Spleen (tissue), 11 donors: ENCODE data around the gene NTRK2. TPM values are rescaled to one million over a fixed set of nuclear protein-coding genes. Genes with fewer than 3 reads are reported as not detected.

Source experiments
- DNase-seq: peaks from one replicate; pipeline ENCODE4 v3.0.0-alpha.2; 2020
- H3K27ac ChIP-seq, 8 donors: fragments of 200-600 bp; sonication (generic) in 7 of 8; 1 replicate in 4 of 8; 2 replicates in 4 of 8; pipeline versions ENCODE4 v1.5.0 to v1.8.0; 2016 to 2021; ENCODE audit warnings: inconsistent platforms in 4 of 8, mild to moderate bottlenecking in 4 of 8, moderate library complexity in 1 of 8
- H3K27me3 ChIP-seq, 7 donors: fragments of 200-600 bp; sonication (generic) in 6 of 7; replicated peaks in 1 of 7; 1 replicate in 4 of 7; 2 replicates in 3 of 7; pipeline versions ENCODE4 v1.5.0 to v1.8.0; 2016 to 2021; ENCODE audit warnings: inconsistent platforms in 3 of 7, mild to moderate bottlenecking in 1 of 7
- H3K36me3 ChIP-seq, 6 donors: fragments of 200-600 bp; sonication (generic) in 5 of 6; 1 replicate in 4 of 6; 2 replicates in 2 of 6; pipeline versions ENCODE4 v1.5.0 to v1.8.0; 2016 to 2021; ENCODE audit warnings: inconsistent platforms in 2 of 6
- H3K4me1 ChIP-seq, 6 donors: fragments of 200-600 bp; sonication (generic) in 5 of 6; 1 replicate in 3 of 6; 2 replicates in 3 of 6; pipeline versions ENCODE4 v1.5.0 to v1.8.0; 2016 to 2021; ENCODE audit warnings: inconsistent platforms in 3 of 6
- H3K4me3 ChIP-seq, 8 donors: fragments of 200-600 bp; sonication (generic) in 7 of 8; 1 replicate in 4 of 8; 2 replicates in 4 of 8; pipeline versions ENCODE4 v1.5.0 to v1.8.0; 2016 to 2021; ENCODE audit warnings: inconsistent platforms in 4 of 8, mild to moderate bottlenecking in 4 of 8, moderate library complexity in 2 of 8
- H3K9me3 ChIP-seq, 8 donors: fragments of 200-600 bp; sonication (generic) in 7 of 8; 1 replicate in 4 of 8; 2 replicates in 4 of 8; pipeline versions ENCODE4 v1.5.0 to v1.8.0; 2016 to 2021; ENCODE audit warnings: inconsistent platforms in 4 of 8
- POLR2A ChIP-seq, 3 donors: fragments of 450-650 bp; IDR thresholded peaks; one replicate each; pipeline ENCODE4 v1.5.1; 2017; ENCODE audit warnings: antibody characterized with exemption in 3 of 3, mild to moderate bottlenecking in 1 of 3
- POLR2AphosphoS5 ChIP-seq, 3 donors: sonication (generic); formaldehyde crosslinking; IDR thresholded peaks; one replicate each; pipeline ENCODE4 v1.5.1; 2017; ENCODE audit warnings: antibody characterized with exemption in 3 of 3
- WGBS, 5 donors: extraction: QIAGEN DNeasy Blood & Tissue Kit in 3 of 5; methylation state at CpG; one replicate each; pipeline versions ENCODE4 v1.1.5 to v1.1.7; 2013 to 2018; 5-methylcytosine and 5-hydroxymethylcytosine counted together
- intact Hi-C: fragments of 100-400 bp; cut with DNase I; formaldehyde crosslinking; loops from one replicate; pipeline ENCODE4 v1.15.0; 2023; ENCODE audit warnings: low total_unique reads
- polyA plus RNA-seq, 3 donors: library from polyadenylated mRNA; stranded (reverse); fragments of 200-250 nt; gene quantifications; one replicate each; pipeline ENCODE4 v1.2.1, GENCODE V29; 2013
- total RNA-seq, 7 donors: library from RNA; depleted of rRNA in 3 of 7; stranded (reverse); fragments of >200 nt in 3 of 7; fragmentation: NEBNext Ultra II Directional in 4 of 7; extraction: Animal tissue kit (Norgen Biotek cat#: 25700) in 4 of 7; gene quantifications; one replicate each; pipeline versions ENCODE4 v1.1.0 to v1.2.1, GENCODE V29; 2016 to 2021
- TF ChIP-seq, protein P1 (sequence below), 11 experiments: fragments of 200-600 bp in 7 of 11; fragments of 450-650 bp in 4 of 11; sonication (generic) in 4 of 11; IDR thresholded peaks in 8 of 11; conservative IDR thresholded peaks in 3 of 11; 1 replicate in 7 of 11; 2 replicates in 4 of 11; pipeline versions ENCODE4 v1.4.0 to v1.8.0; 2016 to 2021; ENCODE audit warnings: antibody characterized with exemption in 11 of 11, inconsistent platforms in 4 of 11, mild to moderate bottlenecking in 1 of 11
- donor health status: healthy with polysubstance abuse.
- donor health status: DM: no; HTN: no; CAD: no; lungs with moderate emphysema.
- donor health status: DM: no; HTN: no; CAD: no.
- donor health status: Bipolar disorder and iron deficiency.
- donor health status: healthy.
- donor health status: DM: no; HTN: no; CAD: no.
- donor health status: DM: yes; HTN: yes; CAD: no.

NTRK2 gene
- total and polyA plus RNA-seq, 10 donors, result 0.63 to 22.7 (median 8.9) TPM

DNA sequence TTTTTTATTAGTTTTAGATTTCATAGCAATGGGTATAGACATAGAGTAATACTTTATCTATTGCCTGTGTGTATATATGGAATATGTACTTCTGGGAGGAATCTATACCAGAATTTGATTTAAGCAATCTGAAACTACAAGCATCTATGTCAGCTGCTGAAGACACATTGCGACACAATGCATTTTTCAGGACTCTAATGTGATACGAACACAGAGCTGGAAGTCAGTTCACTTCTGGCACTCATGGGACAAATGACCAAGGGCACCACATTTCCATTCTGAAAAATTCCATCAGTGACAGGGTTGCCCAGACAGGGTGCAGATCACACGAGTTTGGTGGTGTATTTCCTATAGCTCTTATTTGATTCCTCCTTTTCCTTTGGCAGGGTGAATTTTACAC is 259.5 kb downstream of the NTRK2 start:
- H3K9me3 ChIP-seq, result no peaks in the 10 kb centered on the region
- TF ChIP-seq, protein P1, sequence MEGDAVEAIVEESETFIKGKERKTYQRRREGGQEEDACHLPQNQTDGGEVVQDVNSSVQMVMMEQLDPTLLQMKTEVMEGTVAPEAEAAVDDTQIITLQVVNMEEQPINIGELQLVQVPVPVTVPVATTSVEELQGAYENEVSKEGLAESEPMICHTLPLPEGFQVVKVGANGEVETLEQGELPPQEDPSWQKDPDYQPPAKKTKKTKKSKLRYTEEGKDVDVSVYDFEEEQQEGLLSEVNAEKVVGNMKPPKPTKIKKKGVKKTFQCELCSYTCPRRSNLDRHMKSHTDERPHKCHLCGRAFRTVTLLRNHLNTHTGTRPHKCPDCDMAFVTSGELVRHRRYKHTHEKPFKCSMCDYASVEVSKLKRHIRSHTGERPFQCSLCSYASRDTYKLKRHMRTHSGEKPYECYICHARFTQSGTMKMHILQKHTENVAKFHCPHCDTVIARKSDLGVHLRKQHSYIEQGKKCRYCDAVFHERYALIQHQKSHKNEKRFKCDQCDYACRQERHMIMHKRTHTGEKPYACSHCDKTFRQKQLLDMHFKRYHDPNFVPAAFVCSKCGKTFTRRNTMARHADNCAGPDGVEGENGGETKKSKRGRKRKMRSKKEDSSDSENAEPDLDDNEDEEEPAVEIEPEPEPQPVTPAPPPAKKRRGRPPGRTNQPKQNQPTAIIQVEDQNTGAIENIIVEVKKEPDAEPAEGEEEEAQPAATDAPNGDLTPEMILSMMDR (IDR thresholded peaks at IDR 0.05 in 8 of 11, conservative IDR thresholded peaks at IDR 0.05 in 3 of 11), result no peak
- TF ChIP-seq POLR2A (IDR thresholded peaks at IDR 0.05) (no peak), POLR2AphosphoS5 (IDR thresholded peaks at IDR 0.05) (no peak)
- H3K36me3 ChIP-seq, result no peaks in the 10 kb centered on the region
- DNase-seq, result no peak
- intact Hi-C loops, result no loop called here
- WGBS, 5 donors, result 77 to 93% (median 89%) methylated on average over 3 of the region's 3 CpGs
- no peaks in the 10 kb centered on the region for H3K4me1 ChIP-seq
- H3K27me3 ChIP-seq, result no peaks in the 10 kb centered on the region
- H3K27ac ChIP-seq, result no peak overlapping the region
- H3K4me3 ChIP-seq, result no peak overlapping the region

DNA sequence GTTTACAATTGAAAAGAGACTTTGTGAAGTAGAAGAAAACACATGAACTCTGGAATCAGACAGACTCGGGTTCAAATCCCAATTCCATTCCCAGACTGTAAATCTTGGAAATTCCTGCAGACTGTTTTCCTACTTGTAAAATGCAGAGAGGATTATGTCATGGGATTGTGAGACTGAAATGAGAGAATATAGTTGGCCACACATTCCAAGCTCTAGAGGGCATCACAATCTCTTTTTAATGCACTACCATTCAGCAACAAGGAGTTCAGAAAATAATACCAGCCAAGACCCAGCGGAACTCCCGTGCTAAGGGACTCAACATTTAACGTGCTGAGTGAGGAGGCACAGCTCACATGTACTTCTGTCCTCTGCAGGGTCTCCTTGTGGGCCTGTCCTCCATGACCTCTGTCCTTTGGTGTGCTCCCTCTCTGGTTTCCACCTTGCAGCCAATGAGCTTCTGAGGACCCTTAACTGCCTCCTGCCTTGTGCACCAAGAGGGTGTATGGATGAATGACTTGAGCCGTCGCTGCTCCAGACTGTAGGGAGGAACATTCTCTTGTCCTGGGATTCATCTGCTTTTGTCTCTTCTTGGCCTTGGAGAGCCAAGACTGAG is 263.5 kb downstream of the NTRK2 start:
- Histone ChIP-seq H3K4me1 (no peaks in the 10 kb centered on the region), H3K36me3 (no peaks in the 10 kb centered on the region), H3K27ac (no peak overlapping the region), H3K27me3 (no peaks in the 10 kb centered on the region), H3K9me3 (no peaks in the 10 kb centered on the region), H3K4me3 (no peak overlapping the region)
- TF ChIP-seq POLR2A (IDR thresholded peaks at IDR 0.05), result no peak
- TF ChIP-seq, protein P1 (IDR thresholded peaks at IDR 0.05 in 8 of 11, conservative IDR thresholded peaks at IDR 0.05 in 3 of 11), result no peak
- no peak for TF ChIP-seq POLR2AphosphoS5 (IDR thresholded peaks at IDR 0.05)
- intact Hi-C loops, result no loop called here
- no peak for DNase-seq
- WGBS, 5 donors, result 86 to 98% (median 93%) methylated on average over 6 of the region's 6 CpGs

DNA sequence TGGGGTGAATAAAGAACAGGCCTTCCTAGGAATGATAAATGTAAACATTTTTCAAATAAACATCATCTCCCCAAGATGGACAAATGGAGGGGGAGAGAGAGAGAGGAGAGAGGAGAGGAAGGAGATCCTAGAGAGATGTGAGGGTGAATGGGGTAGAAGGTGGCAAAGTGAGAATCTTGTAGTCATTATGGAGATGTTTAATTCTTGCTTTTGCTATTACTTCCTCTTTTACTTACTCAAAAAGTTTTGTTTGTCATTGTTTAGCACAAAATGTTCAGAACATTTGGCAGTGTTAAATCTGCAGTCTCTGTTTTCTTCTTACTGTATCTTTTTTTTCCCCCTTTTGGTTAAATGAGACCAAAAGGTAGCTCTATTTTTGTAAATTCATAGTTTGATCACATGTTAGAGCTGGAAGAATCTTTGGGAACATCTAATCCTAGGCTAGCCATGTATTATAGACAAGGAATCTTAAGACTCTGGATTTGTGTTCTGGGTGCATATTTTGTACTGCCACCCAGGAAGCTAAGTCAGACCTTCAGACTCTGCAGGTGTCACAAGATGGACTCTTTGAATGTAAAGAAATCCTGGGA is 266.1 kb downstream of the NTRK2 start:
- H3K27ac ChIP-seq, result no peak overlapping the region
- H3K27me3 ChIP-seq, result no peaks in the 10 kb centered on the region
- intact Hi-C loops, result no loop called here
- no peaks in the 10 kb centered on the region for H3K36me3 ChIP-seq
- no peak for DNase-seq
- H3K4me3 ChIP-seq, result no peak overlapping the region
- no peak for TF ChIP-seq POLR2AphosphoS5 (IDR thresholded peaks at IDR 0.05)
- no peak for TF ChIP-seq POLR2A (IDR thresholded peaks at IDR 0.05)
- TF ChIP-seq, protein P1 (IDR thresholded peaks at IDR 0.05 in 8 of 11, conservative IDR thresholded peaks at IDR 0.05 in 3 of 11), result no peak
- no peaks in the 10 kb centered on the region for H3K9me3 ChIP-seq
- H3K4me1 ChIP-seq, result no peaks in the 10 kb centered on the region

DNA sequence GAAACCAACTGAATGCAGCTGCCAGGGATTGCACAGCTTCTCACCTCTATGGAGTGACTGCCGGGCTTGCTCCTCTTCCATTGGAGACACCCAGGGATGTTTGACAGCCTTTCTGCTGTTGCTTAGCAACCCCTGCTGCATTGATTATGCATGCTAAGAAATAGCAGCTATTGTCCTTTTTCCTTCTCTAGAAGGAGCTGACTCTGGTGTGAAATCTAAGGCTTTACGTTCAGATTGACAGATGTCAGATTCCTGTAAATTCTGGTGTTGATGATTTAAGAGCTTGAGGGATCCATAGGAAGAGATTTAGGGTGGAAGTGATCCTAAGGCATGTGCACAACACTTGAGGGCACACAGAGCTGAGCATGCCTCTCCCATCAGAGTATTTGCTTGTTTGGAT is 267.7 kb downstream of the NTRK2 start:
- intact Hi-C loops, result no loop called here
- Histone ChIP-seq H3K4me3 (no peak overlapping the region), H3K9me3 (no peaks in the 10 kb centered on the region), H3K27me3 (no peaks in the 10 kb centered on the region), H3K36me3 (no peaks in the 10 kb centered on the region), H3K4me1 (no peaks in the 10 kb centered on the region), H3K27ac (no peak overlapping the region)
- TF ChIP-seq POLR2A (IDR thresholded peaks at IDR 0.05) (no peak), POLR2AphosphoS5 (IDR thresholded peaks at IDR 0.05) (no peak)
- TF ChIP-seq, protein P1 (IDR thresholded peaks at IDR 0.05 in 8 of 11, conservative IDR thresholded peaks at IDR 0.05 in 3 of 11), result no peak
- no peak for DNase-seq
- 76 to 96% (median 91%) methylated on average over 2 of the region's 2 CpGs for WGBS, 5 donors
